B cell (primary cell): ENCODE data around the gene ARHGAP6.

Experiments
- EZH2 ChIP-seq: IDR thresholded peaks from 2 replicates; pipeline ENCODE4 v1.6.1; 2012; ENCODE audit warnings: borderline replicate concordance, low read depth, mild to moderate bottlenecking, moderate library complexity, low read length; ENCODE audit not compliant: insufficient read depth, poor library complexity, severe bottlenecking
- TF ChIP-seq, protein P1 (sequence below): fragments of 200-600 bp; IDR thresholded peaks from one replicate; pipeline ENCODE4 v1.8.0; 2022; ENCODE audit warnings: antibody characterized with exemption, mild to moderate bottlenecking

DNA sequence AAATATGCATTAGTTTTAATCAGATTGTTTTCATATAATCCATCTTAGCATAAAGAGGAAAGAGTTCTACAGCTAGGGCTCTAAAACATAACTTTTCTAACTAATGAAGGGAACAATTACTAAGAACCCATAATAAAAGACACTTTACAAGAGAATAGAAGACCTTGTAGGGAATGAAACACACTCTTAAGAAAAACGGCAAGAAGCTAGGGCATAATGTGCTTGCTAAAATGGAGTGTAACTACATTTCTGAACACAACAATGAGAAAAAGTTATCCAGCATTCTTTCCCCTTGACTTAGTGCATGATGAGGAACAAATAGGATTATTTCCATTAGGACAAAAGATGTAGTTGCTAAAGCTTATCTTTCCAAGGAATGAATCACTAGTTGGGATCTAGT is 54.6 kb downstream of the ARHGAP6 start:
- TF ChIP-seq, protein P1, sequence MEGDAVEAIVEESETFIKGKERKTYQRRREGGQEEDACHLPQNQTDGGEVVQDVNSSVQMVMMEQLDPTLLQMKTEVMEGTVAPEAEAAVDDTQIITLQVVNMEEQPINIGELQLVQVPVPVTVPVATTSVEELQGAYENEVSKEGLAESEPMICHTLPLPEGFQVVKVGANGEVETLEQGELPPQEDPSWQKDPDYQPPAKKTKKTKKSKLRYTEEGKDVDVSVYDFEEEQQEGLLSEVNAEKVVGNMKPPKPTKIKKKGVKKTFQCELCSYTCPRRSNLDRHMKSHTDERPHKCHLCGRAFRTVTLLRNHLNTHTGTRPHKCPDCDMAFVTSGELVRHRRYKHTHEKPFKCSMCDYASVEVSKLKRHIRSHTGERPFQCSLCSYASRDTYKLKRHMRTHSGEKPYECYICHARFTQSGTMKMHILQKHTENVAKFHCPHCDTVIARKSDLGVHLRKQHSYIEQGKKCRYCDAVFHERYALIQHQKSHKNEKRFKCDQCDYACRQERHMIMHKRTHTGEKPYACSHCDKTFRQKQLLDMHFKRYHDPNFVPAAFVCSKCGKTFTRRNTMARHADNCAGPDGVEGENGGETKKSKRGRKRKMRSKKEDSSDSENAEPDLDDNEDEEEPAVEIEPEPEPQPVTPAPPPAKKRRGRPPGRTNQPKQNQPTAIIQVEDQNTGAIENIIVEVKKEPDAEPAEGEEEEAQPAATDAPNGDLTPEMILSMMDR: no peak
- TF ChIP-seq EZH2: no peak
